Osteocyte (in vitro differentiated cells): Measurements from ENCODE around the gene UBN1. TPM values are rescaled to one million over a fixed set of nuclear protein-coding genes. Genes with fewer than 3 reads are reported as not detected.

Experiments
- DNase-seq: peaks from one replicate; pipeline ENCODE4 v3.0.0; 2021; ENCODE audit warnings: mixed read lengths; ENCODE audit not compliant: unreplicated experiment; ENCODE audit errors: extremely low spot score
- H3K27ac Mint-ChIP-seq: one replicate; pipeline ENCODE4 v1.8.0; 2021; ENCODE audit warnings: mild to moderate bottlenecking, mixed read lengths; ENCODE audit not compliant: unreplicated experiment
- H3K27me3 Mint-ChIP-seq: one replicate; pipeline ENCODE4 v1.8.0; 2021; ENCODE audit warnings: mixed read lengths; ENCODE audit not compliant: unreplicated experiment
- H3K36me3 Mint-ChIP-seq: one replicate; pipeline ENCODE4 v1.8.0; 2021; ENCODE audit warnings: mixed read lengths; ENCODE audit not compliant: unreplicated experiment
- H3K4me1 Mint-ChIP-seq: one replicate; pipeline ENCODE4 v1.8.0; 2021; ENCODE audit warnings: mixed read lengths; ENCODE audit not compliant: unreplicated experiment
- H3K4me3 Mint-ChIP-seq: one replicate; pipeline ENCODE4 v1.8.0; 2021; ENCODE audit warnings: mild to moderate bottlenecking, moderate library complexity, mixed read lengths; ENCODE audit not compliant: unreplicated experiment
- H3K9me3 Mint-ChIP-seq: one replicate; pipeline ENCODE4 v1.8.0; 2021; ENCODE audit warnings: mixed read lengths; ENCODE audit not compliant: unreplicated experiment
- CTCF ChIP-seq: fragments of 200-600 bp; sonication (generic); IDR thresholded peaks from 2 replicates; pipeline ENCODE4 v1.5.0; 2021; ENCODE audit warnings: antibody characterized with exemption, mild to moderate bottlenecking, moderate library complexity
- total RNA-seq: library from RNA; stranded (reverse); gene quantifications from 2 replicates; pipeline ENCODE4 v1.2.1, GENCODE V29; 2021

Gene UBN1
- total RNA-seq, 1 donor from 2014 or later = 50.8 TPM

GRCh38 chr16:4899474-4899846 lies 52.2 kb downstream of the UBN1 start:
- H3K27me3 Mint-ChIP-seq = peaks cover 8% of the 10 kb centered on the region
- peaks cover 8% of the 10 kb centered on the region for H3K36me3 Mint-ChIP-seq
- TF ChIP-seq CTCF = no peak
- H3K27ac Mint-ChIP-seq = no peak overlapping the region
- DNase-seq = no peak
- H3K4me3 Mint-ChIP-seq = no peak overlapping the region
- peaks cover 4% of the 10 kb centered on the region for H3K9me3 Mint-ChIP-seq
- no peaks in the 10 kb centered on the region for H3K4me1 Mint-ChIP-seq

GRCh38 chr16:4900036-4900435 lies 52.8 kb downstream of the UBN1 start:
- no peak for TF ChIP-seq CTCF
- Mint-ChIP-seq H3K4me3 (no peak overlapping the region), H3K9me3 (peaks cover 4% of the 10 kb centered on the region), H3K36me3 (peaks cover 8% of the 10 kb centered on the region), H3K4me1 (no peaks in the 10 kb centered on the region), H3K27me3 (peaks cover 11% of the 10 kb centered on the region), H3K27ac (no peak overlapping the region)
- no peak for DNase-seq

- Mint-ChIP-seq H3K9me3 (peaks cover 4% of the 10 kb centered on the region), H3K4me1 (no peaks in the 10 kb centered on the region), H3K27ac (no peak overlapping the region), H3K4me3 (no peak overlapping the region), H3K27me3 (peaks cover 11% of the 10 kb centered on the region), H3K36me3 (peaks cover 8% of the 10 kb centered on the region)
- TF ChIP-seq CTCF = no peak
- DNase-seq = no peak
These were observed 53.5 kb downstream of the UBN1 start for GRCh38 chr16:4900750-4901149.

GRCh38 chr16:4902038-4902437 lies 54.8 kb downstream of the UBN1 start:
- TF ChIP-seq CTCF = no peak
- H3K27me3 Mint-ChIP-seq = peaks cover 11% of the 10 kb centered on the region
- peaks cover 8% of the 10 kb centered on the region for H3K36me3 Mint-ChIP-seq
- H3K9me3 Mint-ChIP-seq = peaks cover 4% of the 10 kb centered on the region
- no peak overlapping the region for H3K4me3 Mint-ChIP-seq
- DNase-seq = no peak
- no peaks in the 10 kb centered on the region for H3K4me1 Mint-ChIP-seq
- no peak overlapping the region for H3K27ac Mint-ChIP-seq

- no peak overlapping the region for H3K27ac Mint-ChIP-seq
These were observed 57.0 kb downstream of the UBN1 start for GRCh38 chr16:4904108-4904941.

More at GRCh38 chr16:4904108-4904941, 57.0 kb downstream of the UBN1 start:
- Mint-ChIP-seq H3K27me3 (peaks cover 11% of the 10 kb centered on the region), H3K4me1 (peaks cover 2% of the 10 kb centered on the region), H3K36me3 (peaks cover 2% of the 10 kb centered on the region), H3K4me3 (no peak overlapping the region), H3K9me3 (no peaks in the 10 kb centered on the region)
- no peak for TF ChIP-seq CTCF
- no peak for DNase-seq
